ENCODE measurements around the gene LRP5.
"Not testable (repeated sequence)": the region's sequence is repeated elsewhere in the genome, so short reads cannot be mapped to it uniquely, and the experiment has no call there.

Gene LRP5

GRCh38 chr11:68328374-68329091 lies 16.1 kb downstream of the LRP5 start:
- in situ Hi-C loops (cut with HindIII; ENCODE audit: low sequenced_read_pairs), result no loop called here

GRCh38 chr11:68329536-68329935 lies 17.1 kb downstream of the LRP5 start:
- in situ Hi-C loops (cut with HindIII; ENCODE audit: low sequenced_read_pairs), result no loop called here

DNA sequence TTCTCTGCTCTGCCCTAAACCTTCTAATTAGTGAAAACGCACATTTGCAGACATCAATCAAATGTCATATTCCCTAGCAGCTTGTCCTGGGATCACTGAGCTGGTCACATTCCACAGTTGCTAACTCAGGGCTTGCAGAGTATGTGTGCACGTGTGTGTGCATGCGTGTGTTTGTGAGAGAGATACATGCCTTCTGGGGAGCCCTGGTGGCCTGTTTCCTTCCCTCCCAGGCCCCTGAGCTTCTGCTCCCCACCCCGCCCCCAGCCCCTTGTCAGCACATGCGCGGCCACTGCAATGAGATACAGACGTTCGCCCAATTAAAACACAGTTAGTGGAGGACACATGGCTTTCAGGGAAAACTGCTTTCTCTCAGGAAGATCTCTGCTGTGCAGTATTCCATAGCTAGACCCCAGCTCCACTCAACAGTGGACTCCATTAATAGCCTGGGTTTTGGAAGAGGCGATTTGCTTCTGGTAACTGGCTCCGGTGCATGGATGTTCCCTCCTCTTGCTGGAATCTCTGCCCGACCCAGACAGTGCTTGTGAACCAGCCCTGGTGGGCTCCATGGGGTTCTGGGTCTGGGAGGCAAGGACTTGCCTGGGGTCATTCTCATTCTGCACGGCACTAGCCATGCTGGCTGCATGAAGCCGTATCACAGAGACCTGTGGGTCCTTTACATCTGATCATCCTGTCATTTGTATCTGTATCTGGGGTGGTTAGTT lies 17.7 kb downstream of the LRP5 start:
- in situ Hi-C loops (cut with HindIII; ENCODE audit: low sequenced_read_pairs), result no loop called here

DNA sequence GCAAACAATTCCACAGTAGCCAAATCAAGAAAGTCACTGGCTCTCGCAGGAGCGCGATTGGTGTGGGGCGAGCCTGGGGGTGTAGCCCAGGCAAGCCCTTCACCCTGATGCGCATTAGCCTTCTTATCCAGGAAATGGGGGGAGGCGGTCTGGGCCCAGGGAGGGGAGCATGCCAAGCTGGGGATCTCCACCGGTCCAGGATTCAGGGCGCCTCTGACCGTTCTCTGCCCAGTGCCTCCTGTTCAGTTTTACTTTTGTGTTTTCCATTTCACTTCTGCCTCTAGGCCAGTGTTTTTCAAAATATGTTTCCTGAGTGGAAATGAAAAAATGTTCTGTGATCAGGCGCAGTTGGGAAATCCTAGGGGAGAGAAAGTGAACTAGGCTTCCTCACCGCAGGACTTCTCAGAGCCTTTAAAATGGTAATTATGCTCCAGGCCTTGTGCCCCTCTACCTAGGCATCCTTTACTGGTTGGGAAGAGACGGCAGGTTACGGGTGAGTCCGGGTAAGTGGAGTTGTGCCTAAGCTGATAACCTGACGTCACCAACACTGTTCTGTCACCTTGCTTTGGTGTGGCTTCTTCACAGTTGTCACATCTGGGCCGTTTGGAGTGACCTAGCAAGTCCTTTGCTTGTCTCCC lies 18.4 kb downstream of the LRP5 start:
- in situ Hi-C loops (cut with HindIII; ENCODE audit: low sequenced_read_pairs), result no loop called here

GRCh38 chr11:68331338-68331947 lies 19.1 kb downstream of the LRP5 start:
- in situ Hi-C loops (cut with HindIII; ENCODE audit: low sequenced_read_pairs), result no loop called here

DNA sequence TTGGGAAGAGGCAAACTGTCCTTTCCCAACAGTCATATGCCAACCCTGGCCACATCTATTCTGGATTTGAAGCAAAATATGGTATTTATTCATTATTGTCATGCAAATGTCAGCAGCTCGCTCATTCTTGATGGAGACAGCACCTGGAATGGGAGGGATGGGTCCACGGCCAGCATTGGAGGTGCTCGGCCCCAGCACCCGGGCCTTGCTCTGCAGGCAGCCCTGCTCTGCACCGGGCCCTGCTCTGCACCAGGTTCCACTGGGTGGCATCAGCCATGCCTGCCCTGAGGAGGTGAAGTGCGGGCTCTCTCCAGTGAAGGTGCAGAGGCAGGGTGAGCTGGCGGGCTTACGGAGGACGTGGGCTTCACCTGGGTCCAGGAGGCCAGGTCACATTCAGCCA lies 19.8 kb downstream of the LRP5 start:
- in situ Hi-C loops (cut with HindIII; ENCODE audit: low sequenced_read_pairs), result no loop called here

GRCh38 chr11:68333173-68333572 lies 20.8 kb downstream of the LRP5 start:
- in situ Hi-C loops (cut with HindIII; ENCODE audit: low sequenced_read_pairs), result no loop called here

- in situ Hi-C loops (cut with HindIII; ENCODE audit: low sequenced_read_pairs), result no loop called here
These were observed 22.5 kb downstream of the LRP5 start for GRCh38 chr11:68334923-68335322.

DNA sequence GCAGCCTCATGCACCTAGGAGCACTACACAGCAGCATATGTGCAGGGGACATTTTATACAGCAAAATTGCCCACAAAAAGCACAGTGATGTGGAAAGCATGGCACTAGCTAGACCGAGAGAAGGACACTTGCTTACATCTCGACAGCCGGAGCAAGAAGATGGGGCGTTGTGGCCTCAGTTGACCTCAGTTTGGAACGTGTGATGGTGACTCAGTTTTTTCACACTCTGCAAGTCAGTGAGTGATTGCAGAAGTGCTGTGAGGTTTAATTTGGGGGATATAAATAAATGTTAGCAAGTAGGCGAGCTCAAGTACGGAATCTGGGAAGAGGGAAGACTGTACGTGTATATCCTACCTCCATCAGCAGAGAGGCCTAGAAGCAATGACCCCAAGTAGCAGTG lies 23.3 kb downstream of the LRP5 start:
- in situ Hi-C loops (cut with HindIII; ENCODE audit: low sequenced_read_pairs), result no loop called here

DNA sequence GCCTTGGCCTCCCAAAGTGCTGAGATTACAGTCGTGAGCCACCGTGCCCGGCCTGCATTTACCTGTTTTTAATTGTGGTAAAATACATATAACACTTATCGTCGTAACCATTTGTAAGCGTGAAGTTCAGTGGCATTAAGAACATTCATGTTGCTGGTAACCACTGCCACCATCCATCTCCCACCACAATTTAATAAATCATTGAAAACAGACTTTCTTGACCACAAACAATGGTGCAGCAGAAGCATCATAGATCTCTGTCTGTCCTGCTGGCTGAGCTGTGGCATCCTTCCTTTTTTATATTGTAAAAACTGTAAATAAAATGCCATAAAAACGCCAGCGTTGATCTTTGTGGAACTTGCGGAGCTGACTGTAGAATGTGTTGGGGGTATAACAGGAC lies 24.3 kb downstream of the LRP5 start:
- in situ Hi-C loops (cut with HindIII; ENCODE audit: low sequenced_read_pairs), result no loop called here

DNA sequence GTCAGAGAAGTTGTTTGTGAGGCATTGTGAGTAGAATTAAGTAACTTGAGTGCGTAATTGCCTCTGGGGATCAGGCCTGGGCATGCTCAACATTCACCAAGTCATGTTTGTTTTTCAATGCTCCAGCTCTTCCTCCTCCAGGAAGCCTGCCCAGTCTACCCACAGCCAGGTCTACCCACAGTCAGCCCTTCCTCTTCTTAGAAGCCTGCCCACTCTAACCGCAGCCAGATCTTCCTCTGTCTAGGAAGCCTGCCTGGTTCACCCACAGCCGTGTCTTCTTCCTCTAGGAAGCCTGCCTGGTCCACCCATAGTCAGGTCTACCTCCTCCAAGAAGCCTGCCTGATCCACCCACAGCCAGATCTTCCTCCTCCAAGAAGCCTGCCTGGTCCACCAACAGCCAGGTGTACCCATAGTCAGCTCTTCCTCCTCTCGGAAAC lies 25.0 kb downstream of the LRP5 start:
- in situ Hi-C loops (cut with HindIII; ENCODE audit: low sequenced_read_pairs), result no loop called here

GRCh38 chr11:68338051-68338780 lies 25.8 kb downstream of the LRP5 start:
- in situ Hi-C loops (cut with HindIII; ENCODE audit: low sequenced_read_pairs), result no loop called here

DNA sequence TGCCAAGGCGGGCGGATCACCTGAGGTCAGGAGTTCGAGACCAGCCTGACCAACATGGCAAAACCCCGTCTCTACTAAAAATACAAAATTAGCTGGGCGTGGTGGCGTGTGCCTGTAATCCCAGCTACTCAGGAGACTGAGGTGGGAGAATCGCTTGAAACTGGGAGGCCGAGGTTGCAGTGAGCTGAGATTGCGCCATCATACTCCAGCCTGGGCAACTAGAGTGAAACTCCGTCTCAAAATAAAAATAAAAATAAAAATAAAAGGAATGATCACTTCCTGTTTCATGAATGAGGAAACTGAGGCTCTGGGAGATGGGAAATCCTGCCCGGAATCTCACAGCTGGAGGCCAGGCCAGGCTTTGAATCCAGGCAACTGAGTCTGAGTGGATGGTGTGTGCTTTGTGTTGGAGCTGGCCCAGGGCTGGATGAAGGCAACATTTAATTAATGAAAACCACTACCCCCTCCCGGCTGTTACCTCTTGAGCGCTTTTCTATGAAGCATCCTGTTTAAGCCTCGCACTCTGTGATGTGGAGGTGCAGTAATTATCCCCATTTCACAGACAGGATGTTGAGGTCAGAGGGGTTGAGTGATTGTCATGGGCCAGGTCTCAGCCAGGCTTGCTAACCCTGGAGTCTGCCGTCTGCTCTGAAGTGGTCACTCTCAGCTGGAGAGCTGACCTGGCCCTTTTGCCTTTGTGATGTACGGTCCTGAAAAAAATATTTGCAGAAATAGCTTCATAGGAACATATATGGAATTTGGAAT lies 27.8 kb downstream of the LRP5 start:
- in situ Hi-C loops (cut with HindIII; ENCODE audit: low sequenced_read_pairs), result no loop called here

- in situ Hi-C loops (cut with HindIII; ENCODE audit: low sequenced_read_pairs), result no loop called here
These were observed 28.6 kb downstream of the LRP5 start for GRCh38 chr11:68340784-68341556.

GRCh38 chr11:68341557-68342458 lies 29.4 kb downstream of the LRP5 start:
- in situ Hi-C loops (cut with HindIII; ENCODE audit: low sequenced_read_pairs), result no loop called here

GRCh38 chr11:68342459-68343158 lies 30.2 kb downstream of the LRP5 start:
- in situ Hi-C loops (cut with HindIII; ENCODE audit: low sequenced_read_pairs), result no loop called here

- in situ Hi-C loops (cut with HindIII; ENCODE audit: low sequenced_read_pairs), result no loop called here
These were observed 31.4 kb downstream of the LRP5 start for GRCh38 chr11:68343761-68344256.

GRCh38 chr11:68344821-68345220 lies 32.4 kb downstream of the LRP5 start:
- in situ Hi-C loops (cut with HindIII; ENCODE audit: low sequenced_read_pairs), result not testable (repeated sequence)

Measured in DLD1 (cell line).